ENCODE results near the gene NUFIP2.

The NUFIP2 gene

GRCh38 chr17:29207975-29208374 lies 86.0 kb downstream of the NUFIP2 start:
- TF ChIP-seq GLIS3 (CRISPR knock-in tag; IDR thresholded peaks at IDR 0.05) = no peak
- no peak for TF ChIP-seq PPARA (CRISPR knock-in tag; IDR thresholded peaks at IDR 0.05; ENCODE audit: borderline replicate concordance)
- no peak for TF ChIP-seq RARB (CRISPR knock-in tag; IDR thresholded peaks at IDR 0.05)
- no peak for TF ChIP-seq CSRNP3 (CRISPR knock-in tag; IDR thresholded peaks at IDR 0.05)
- no peak for TF ChIP-seq ZNF565 (CRISPR knock-in tag; conservative IDR thresholded peaks at IDR 0.05; ENCODE audit: low read depth)
- no peak for ATAC-seq

All from SK-N-SH treated with all-trans-retinoic acid at 6 μM for 48 hours (cell line).